ENCODE measurements around the gene GABARAPL1. TPM values are rescaled to one million over a fixed set of nuclear protein-coding genes. Genes with fewer than 3 reads are reported as not detected.

The GABARAPL1 gene
- total RNA-seq, 1 experiment from 2014 or later, result 70.6 TPM

- intact Hi-C loops (cut with micrococcal nuclease; ENCODE audit: unreplicated experiment), result no loop called here
- TF ChIP-seq CTCF (conservative IDR thresholded peaks at IDR 0.05; ENCODE audit: low read depth, low read length) (no peak), EZH2 (IDR thresholded peaks at IDR 0.05; ENCODE audit: borderline replicate concordance, low read depth, low read length, poor library complexity, severe bottlenecking) (no peak)
- no peaks in the 10 kb centered on the region for H3K27me3 ChIP-seq (replicated peaks; ENCODE audit: insufficient read depth, low read depth, low read length, poor library complexity)
- CTCF ChIA-PET, result no interaction called here
- POLR2A ChIA-PET (ENCODE audit: low non-redundant PET), result no interaction called here
- DNase-seq (ENCODE audit: low spot score), result no peak
- H3K36me3 ChIP-seq (ENCODE audit: insufficient read depth, low read length, poor library complexity, severe bottlenecking), result no peaks in the 10 kb centered on the region
- no peak overlapping the region for H3K27ac ChIP-seq (ENCODE audit: low read depth, low read length, poor library complexity, severe bottlenecking)
- H3K9me3 ChIP-seq (ENCODE audit: low read depth, low read length, poor library complexity, severe bottlenecking), result no peaks in the 10 kb centered on the region
- no peak overlapping the region for H3K4me3 ChIP-seq (ENCODE audit: low read depth, low read length, poor library complexity, severe bottlenecking)
- no TSS peak for BruUV-seq (replicated peaks)
- H3K4me1 ChIP-seq (ENCODE audit: insufficient read depth, low read length, poor library complexity, severe bottlenecking), result no peaks in the 10 kb centered on the region
These were observed 43.4 kb downstream of the GABARAPL1 start for GRCh38 chr12:10256064-10256463.

GRCh38 chr12:10260927-10261326, 48.2 kb downstream of the GABARAPL1 start:
- H3K36me3 ChIP-seq (ENCODE audit: insufficient read depth, low read length, poor library complexity, severe bottlenecking), result no peaks in the 10 kb centered on the region
- H3K9me3 ChIP-seq (ENCODE audit: low read depth, low read length, poor library complexity, severe bottlenecking), result no peaks in the 10 kb centered on the region
- ChIA-PET CTCF (no interaction called here), POLR2A (ENCODE audit: low non-redundant PET) (no interaction called here)
- H3K27me3 ChIP-seq (replicated peaks; ENCODE audit: insufficient read depth, low read depth, low read length, poor library complexity), result no peaks in the 10 kb centered on the region
- no peaks in the 10 kb centered on the region for H3K4me1 ChIP-seq (ENCODE audit: insufficient read depth, low read length, poor library complexity, severe bottlenecking)
- no peak for TF ChIP-seq EZH2 (IDR thresholded peaks at IDR 0.05; ENCODE audit: borderline replicate concordance, low read depth, low read length, poor library complexity, severe bottlenecking)
- no peak for TF ChIP-seq CTCF (conservative IDR thresholded peaks at IDR 0.05; ENCODE audit: low read depth, low read length)
- H3K4me3 ChIP-seq (ENCODE audit: low read depth, low read length, poor library complexity, severe bottlenecking), result no peak overlapping the region
- no peak overlapping the region for H3K27ac ChIP-seq (ENCODE audit: low read depth, low read length, poor library complexity, severe bottlenecking)
- no TSS peak for BruUV-seq (replicated peaks)
- intact Hi-C loops (cut with micrococcal nuclease; ENCODE audit: unreplicated experiment), result no loop called here
- DNase-seq (ENCODE audit: low spot score), result no peak

GRCh38 chr12:10268037-10268436, 55.4 kb downstream of the GABARAPL1 start:
- intact Hi-C loops (cut with micrococcal nuclease; ENCODE audit: unreplicated experiment), result no loop called here
- Histone ChIP-seq H3K27ac (ENCODE audit: low read depth, low read length, poor library complexity, severe bottlenecking) (no peak overlapping the region), H3K27me3 (replicated peaks; ENCODE audit: insufficient read depth, low read depth, low read length, poor library complexity) (no peaks in the 10 kb centered on the region), H3K36me3 (ENCODE audit: insufficient read depth, low read length, poor library complexity, severe bottlenecking) (no peaks in the 10 kb centered on the region), H3K4me3 (ENCODE audit: low read depth, low read length, poor library complexity, severe bottlenecking) (no peak overlapping the region), H3K4me1 (ENCODE audit: insufficient read depth, low read length, poor library complexity, severe bottlenecking) (no peaks in the 10 kb centered on the region), H3K9me3 (ENCODE audit: low read depth, low read length, poor library complexity, severe bottlenecking) (no peaks in the 10 kb centered on the region)
- BruUV-seq (replicated peaks), result no TSS peak
- POLR2A ChIA-PET (ENCODE audit: low non-redundant PET), result no interaction called here
- no peak for TF ChIP-seq CTCF (conservative IDR thresholded peaks at IDR 0.05; ENCODE audit: low read depth, low read length)
- TF ChIP-seq EZH2 (IDR thresholded peaks at IDR 0.05; ENCODE audit: borderline replicate concordance, low read depth, low read length, poor library complexity, severe bottlenecking), result no peak
- CTCF ChIA-PET, result no interaction called here
- DNase-seq (ENCODE audit: low spot score), result no peak

Data from A673 (cell line).